ENCODE results near the gene CHCHD6. TPM values are rescaled to one million over a fixed set of nuclear protein-coding genes. Genes with fewer than 3 reads are reported as not detected.
A peak's percentile ranks its signal among the peaks of the same experiment; 100 is the strongest.

The CHCHD6 gene
- total and polyA plus RNA-seq, 12 donors = 5.2 to 27.0 (median 10.2) TPM

DNA sequence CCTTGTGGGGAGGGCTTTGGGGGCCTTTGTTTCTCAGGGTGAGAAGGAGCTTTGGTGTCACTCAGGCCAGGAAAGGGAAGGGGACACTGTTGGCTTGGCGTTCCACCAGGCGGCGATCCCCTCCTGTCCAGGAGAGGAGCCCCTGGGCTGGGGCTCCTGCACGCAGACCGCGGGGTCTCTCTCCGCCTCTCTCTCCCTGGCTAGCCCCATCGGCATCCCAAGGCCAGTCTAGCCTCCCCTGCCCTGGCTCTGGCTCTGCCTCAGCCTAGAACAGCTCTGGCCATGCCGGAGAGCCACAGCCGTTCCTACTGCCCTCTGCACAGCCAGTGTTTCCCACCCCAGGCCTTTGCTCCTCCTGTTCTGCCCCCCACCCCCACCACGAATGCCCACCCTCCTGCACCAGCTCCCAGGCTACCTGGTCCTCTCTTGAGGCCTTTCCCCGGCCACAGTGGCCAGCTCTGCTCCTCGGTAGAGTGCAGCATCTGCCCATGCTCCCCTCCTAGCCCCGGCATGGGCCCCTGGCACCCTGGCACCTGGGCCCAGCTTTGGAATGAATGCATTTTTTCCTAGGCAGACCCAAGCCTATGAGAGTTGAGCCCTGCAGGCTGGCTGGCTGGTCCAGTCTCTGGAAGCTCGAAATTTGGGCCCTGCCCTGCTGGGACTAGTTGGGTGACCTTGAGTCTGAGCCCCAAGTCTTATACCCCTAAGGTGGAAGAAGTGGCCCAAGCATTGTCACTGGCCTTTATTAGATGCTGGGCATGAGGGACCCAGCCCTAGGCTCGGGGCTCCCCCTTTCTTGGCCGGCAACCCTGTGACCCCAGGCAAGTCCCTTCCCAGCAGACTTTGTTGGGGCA, 281.3 kb downstream of the CHCHD6 start:
- Histone ChIP-seq H3K27me3 (peaks cover 0 to 33% (median 0%) of the 10 kb centered on the region in 7 donors), H3K36me3 (peaks cover 0 to 21% (median 7%) of the 10 kb centered on the region in 9 donors), H3K4me1 (peaks cover 18 to 54% (median 40%) of the 10 kb centered on the region in 9 donors), H3K27ac (peak overlapping the region in 1 of 10 donors; percentile 44), H3K4me3 (peak overlapping the region in 3 of 10 donors; percentile 72 to 87 (median 84)), H3K9me3 (no peaks in the 10 kb centered on the region)
- TF ChIP-seq, protein P1, sequence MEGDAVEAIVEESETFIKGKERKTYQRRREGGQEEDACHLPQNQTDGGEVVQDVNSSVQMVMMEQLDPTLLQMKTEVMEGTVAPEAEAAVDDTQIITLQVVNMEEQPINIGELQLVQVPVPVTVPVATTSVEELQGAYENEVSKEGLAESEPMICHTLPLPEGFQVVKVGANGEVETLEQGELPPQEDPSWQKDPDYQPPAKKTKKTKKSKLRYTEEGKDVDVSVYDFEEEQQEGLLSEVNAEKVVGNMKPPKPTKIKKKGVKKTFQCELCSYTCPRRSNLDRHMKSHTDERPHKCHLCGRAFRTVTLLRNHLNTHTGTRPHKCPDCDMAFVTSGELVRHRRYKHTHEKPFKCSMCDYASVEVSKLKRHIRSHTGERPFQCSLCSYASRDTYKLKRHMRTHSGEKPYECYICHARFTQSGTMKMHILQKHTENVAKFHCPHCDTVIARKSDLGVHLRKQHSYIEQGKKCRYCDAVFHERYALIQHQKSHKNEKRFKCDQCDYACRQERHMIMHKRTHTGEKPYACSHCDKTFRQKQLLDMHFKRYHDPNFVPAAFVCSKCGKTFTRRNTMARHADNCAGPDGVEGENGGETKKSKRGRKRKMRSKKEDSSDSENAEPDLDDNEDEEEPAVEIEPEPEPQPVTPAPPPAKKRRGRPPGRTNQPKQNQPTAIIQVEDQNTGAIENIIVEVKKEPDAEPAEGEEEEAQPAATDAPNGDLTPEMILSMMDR (IDR thresholded peaks at IDR 0.05) = no peak
- WGBS, 2 donors = 78 to 87% methylated on average over 17 of the region's 17 CpGs
- intact Hi-C loops (cut with DNase I) = loop anchor here in 9 of 10 donors (5.0 to 10.0 kb wide), 8 partner anchors 179 to 559 kb away; partner anchors contain the start of gene CHCHD6 (in 1 of the 9)
- DNase-seq (peak in 1 of 2 donors; percentile 13), ATAC-seq (no peak)

GRCh38 chr3:126986001-126986400, 282.0 kb downstream of the CHCHD6 start:
- peaks cover 0 to 28% (median 0%) of the 10 kb centered on the region in 7 donors for H3K27me3 ChIP-seq
- no peak overlapping the region for H3K27ac ChIP-seq
- intact Hi-C loops (cut with DNase I) = loop anchor here in 9 of 10 donors (5.0 to 10.0 kb wide), 8 partner anchors 179 to 559 kb away; partner anchors contain the start of gene CHCHD6 (in 1 of the 9)
- no peaks in the 10 kb centered on the region for H3K9me3 ChIP-seq
- ATAC-seq (no peak), DNase-seq (no peak)
- H3K36me3 ChIP-seq = peaks cover 0 to 26% (median 7%) of the 10 kb centered on the region in 9 donors
- TF ChIP-seq, protein P1 (IDR thresholded peaks at IDR 0.05) = no peak
- peaks cover 18 to 57% (median 43%) of the 10 kb centered on the region in 9 donors for H3K4me1 ChIP-seq
- WGBS, 2 donors = 59 to 67% methylated on average over 9 of the region's 9 CpGs
- no peak overlapping the region for H3K4me3 ChIP-seq

- no peak overlapping the region for H3K4me3 ChIP-seq
- DNase-seq (peak in 1 of 2 donors; percentile 16), ATAC-seq (no peak)
- WGBS, 2 donors = 47 to 54% methylated on average over 4 of the region's 4 CpGs
- H3K27me3 ChIP-seq = peaks cover 0 to 16% (median 0%) of the 10 kb centered on the region in 7 donors
- intact Hi-C loops (cut with DNase I) = loop anchor here in 9 of 10 donors (5.0 to 10.0 kb wide), 8 partner anchors 178 to 558 kb away; partner anchors contain the start of gene CHCHD6 (in 1 of the 9)
- peaks cover 0 to 36% (median 7%) of the 10 kb centered on the region in 9 donors for H3K36me3 ChIP-seq
- TF ChIP-seq, protein P1 (IDR thresholded peaks at IDR 0.05) = no peak
- no peaks in the 10 kb centered on the region for H3K9me3 ChIP-seq
- no peak overlapping the region for H3K27ac ChIP-seq
- H3K4me1 ChIP-seq = peaks cover 24 to 63% (median 50%) of the 10 kb centered on the region in 9 donors
Observed at GRCh38 chr3:126987129-126987528, 283.1 kb downstream of the CHCHD6 start.

DNA sequence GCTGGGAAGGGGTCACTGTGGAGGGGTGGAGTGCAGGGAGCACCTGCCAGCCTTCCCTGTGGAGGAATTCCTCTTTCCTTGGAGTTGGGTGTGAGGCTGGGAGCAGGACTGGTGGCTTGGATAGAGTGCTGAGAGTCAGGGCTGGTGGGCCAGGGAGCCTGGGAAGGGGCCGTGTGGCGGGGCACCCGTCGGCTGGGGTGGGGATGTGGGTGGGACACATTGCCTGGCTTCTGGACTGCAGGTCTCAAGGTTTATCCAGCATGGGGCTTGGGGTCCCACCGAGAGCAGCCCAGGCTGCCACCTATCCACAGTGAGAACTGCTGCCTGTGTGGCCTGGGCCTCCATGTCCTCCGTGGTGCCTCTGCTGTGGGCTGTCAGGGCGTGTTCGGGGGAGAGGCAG, 283.6 kb downstream of the CHCHD6 start:
- WGBS, 2 donors = 89 to 90% methylated on average over 8 of the region's 8 CpGs
- Histone ChIP-seq H3K4me3 (no peak overlapping the region), H3K4me1 (peaks cover 26 to 63% (median 50%) of the 10 kb centered on the region in 9 donors), H3K27ac (no peak overlapping the region), H3K9me3 (no peaks in the 10 kb centered on the region), H3K36me3 (peaks cover 0 to 36% (median 7%) of the 10 kb centered on the region in 9 donors), H3K27me3 (peaks cover 0 to 14% (median 0%) of the 10 kb centered on the region in 7 donors)
- DNase-seq = no peak
- intact Hi-C loops (cut with DNase I) = loop anchor here in 9 of 10 donors (5.0 to 10.0 kb wide), 8 partner anchors 177 to 557 kb away; partner anchors contain the start of gene CHCHD6 (in 1 of the 9)
- TF ChIP-seq, protein P1 (IDR thresholded peaks at IDR 0.05) = no peak
- no peak for ATAC-seq

Measured in heart right ventricle (tissue), 16 donors.